Right renal pelvis (tissue), 4 donors: Measurements from ENCODE around the gene IRF2. TPM values are rescaled to one million over a fixed set of nuclear protein-coding genes. Genes with fewer than 3 reads are reported as not detected.

Source experiments
- polyA plus RNA-seq, 4 donors: library from polyadenylated mRNA; unstranded; fragments of 120-200 nt; gene quantifications; one replicate each; pipeline ENCODE4 v1.2.1, GENCODE V29; 2013; ENCODE audit not compliant: insufficient read length in 4 of 4

IRF2 gene
- polyA plus RNA-seq, 4 donors, result 31.6 to 39.6 (median 36.2) TPM

Other genes starting within 250 kb of the IRF2 start
- 10 to 100 TPM; 30.5 to 41.5 (median 39.0) TPM for gene CASP3, start 174.9 kb upstream of the IRF2 start, polyA plus RNA-seq
- 10 to 100 TPM; 27.3 to 36.4 (median 30.6) TPM for gene PRIMPOL, start 175.2 kb upstream of the IRF2 start, polyA plus RNA-seq